Effector memory CD4-positive, alpha-beta T cell (primary cell): ENCODE results near the gene ETV2.

ENCODE experiments used
- DNase-seq, 3 donors: peaks; one replicate each; pipeline ENCODE4 v3.0.0-alpha.2; 2020
- H3K27ac ChIP-seq: 2 replicates; pipeline ENCODE4 v1.7.0; 2013; ENCODE audit warnings: mild to moderate bottlenecking, low read length, moderate library complexity; ENCODE audit not compliant: insufficient read depth, poor library complexity, severe bottlenecking
- H3K27me3 ChIP-seq: replicated peaks from 2 replicates; pipeline ENCODE4 v1.7.0; 2013; ENCODE audit warnings: mild to moderate bottlenecking, low read length; ENCODE audit not compliant: insufficient read depth, control insufficient read depth, poor library complexity, severe bottlenecking
- H3K36me3 ChIP-seq: 2 replicates; pipeline ENCODE4 v1.7.0; 2013; ENCODE audit warnings: mild to moderate bottlenecking, low read length, moderate library complexity; ENCODE audit not compliant: control insufficient read depth, insufficient read depth
- H3K4me1 ChIP-seq: 2 replicates; pipeline ENCODE4 v1.7.0; 2013; ENCODE audit warnings: low read length, mild to moderate bottlenecking; ENCODE audit not compliant: control insufficient read depth, insufficient read depth, poor library complexity, severe bottlenecking
- H3K4me3 ChIP-seq: 2 replicates; pipeline ENCODE4 v1.7.0; 2013; ENCODE audit warnings: low read length, low read depth, mild to moderate bottlenecking; ENCODE audit not compliant: insufficient read depth, poor library complexity, severe bottlenecking
- H3K9me3 ChIP-seq: 2 replicates; pipeline ENCODE4 v1.7.0; 2013; ENCODE audit warnings: mild to moderate bottlenecking, low read length, moderate library complexity; ENCODE audit not compliant: control insufficient read depth

The ETV2 gene

GRCh38 chr19:35623327-35624010, 18.1 kb upstream of the ETV2 start:
- Histone ChIP-seq H3K36me3 (peaks cover 10% of the 10 kb centered on the region), H3K27me3 (no peaks in the 10 kb centered on the region), H3K27ac (no peak overlapping the region), H3K9me3 (no peaks in the 10 kb centered on the region), H3K4me3 (no peak overlapping the region), H3K4me1 (peaks cover 5% of the 10 kb centered on the region)
- no peak for DNase-seq

GRCh38 chr19:35628264-35628564, 13.3 kb upstream of the ETV2 start:
- H3K27ac ChIP-seq: peak overlapping the region; percentile 78
- peaks cover 13% of the 10 kb centered on the region for H3K4me1 ChIP-seq
- no peaks in the 10 kb centered on the region for H3K27me3 ChIP-seq
- peak overlapping the region; percentile 78 for H3K4me3 ChIP-seq
- peaks cover 23% of the 10 kb centered on the region for H3K36me3 ChIP-seq
- no peaks in the 10 kb centered on the region for H3K9me3 ChIP-seq
- DNase-seq: no peak

- Histone ChIP-seq H3K27me3 (no peaks in the 10 kb centered on the region), H3K9me3 (no peaks in the 10 kb centered on the region), H3K36me3 (peaks cover 28% of the 10 kb centered on the region), H3K4me1 (peaks cover 13% of the 10 kb centered on the region), H3K4me3 (peak within 1 kb of the TSS; percentile 78), H3K27ac (peak within 1 kb of the TSS; percentile 78)
- DNase-seq: peak; percentile 94 to 96 (median 96)
These were observed 12.8 kb upstream of the ETV2 start, which contains the start of gene RBM42 for GRCh38 chr19:35628565-35629331. TSS of gene RBM42 (plus strand) at chr19:35629036. CDS start at chr19:35629154, 118 bp downstream.

GRCh38 chr19:35629332-35629633, 12.3 kb upstream of the ETV2 start:
- Histone ChIP-seq H3K36me3 (peaks cover 34% of the 10 kb centered on the region), H3K4me3 (peak overlapping the region; percentile 78), H3K9me3 (no peaks in the 10 kb centered on the region), H3K27ac (peak overlapping the region; percentile 78), H3K4me1 (peaks cover 13% of the 10 kb centered on the region), H3K27me3 (no peaks in the 10 kb centered on the region)
- DNase-seq: no peak

GRCh38 chr19:35633727-35634440, 7.7 kb upstream of the ETV2 start:
- Histone ChIP-seq H3K27me3 (no peaks in the 10 kb centered on the region), H3K9me3 (no peaks in the 10 kb centered on the region), H3K27ac (no peak overlapping the region), H3K36me3 (peaks cover 66% of the 10 kb centered on the region), H3K4me3 (no peak overlapping the region), H3K4me1 (peaks cover 7% of the 10 kb centered on the region)
- DNase-seq: no peak

GRCh38 chr19:35636651-35637050, 4.9 kb upstream of the ETV2 start:
- Histone ChIP-seq H3K27ac (no peak overlapping the region), H3K4me3 (no peak overlapping the region), H3K9me3 (no peaks in the 10 kb centered on the region), H3K27me3 (no peaks in the 10 kb centered on the region), H3K36me3 (peaks cover 59% of the 10 kb centered on the region), H3K4me1 (peaks cover 4% of the 10 kb centered on the region)
- DNase-seq: no peak

GRCh38 chr19:35637165-35637564, 4.4 kb upstream of the ETV2 start:
- Histone ChIP-seq H3K4me3 (no peak overlapping the region), H3K4me1 (peaks cover 7% of the 10 kb centered on the region), H3K27ac (no peak overlapping the region), H3K36me3 (peaks cover 54% of the 10 kb centered on the region), H3K27me3 (no peaks in the 10 kb centered on the region), H3K9me3 (no peaks in the 10 kb centered on the region)
- DNase-seq: no peak

DNA sequence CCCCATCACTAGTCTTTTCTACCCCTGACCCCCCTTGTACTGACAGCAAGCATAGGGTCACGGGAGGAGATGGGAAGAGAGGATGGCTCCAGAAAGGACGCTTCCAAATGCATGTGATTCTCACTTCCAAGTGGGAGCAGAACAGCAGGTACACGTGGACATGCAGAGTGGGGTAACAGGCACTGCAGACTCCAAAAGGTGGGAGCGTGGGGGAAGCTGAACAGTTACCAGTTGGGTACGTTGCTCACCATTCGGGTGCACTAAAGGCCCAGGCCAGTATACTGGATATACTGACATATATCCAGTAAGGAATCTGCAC, 2.3 kb upstream of the ETV2 start:
- Histone ChIP-seq H3K27me3 (no peaks in the 10 kb centered on the region), H3K36me3 (peaks cover 32% of the 10 kb centered on the region), H3K4me1 (peaks cover 20% of the 10 kb centered on the region), H3K27ac (no peak overlapping the region), H3K4me3 (no peak overlapping the region), H3K9me3 (no peaks in the 10 kb centered on the region)
- DNase-seq: no peak

- H3K27me3 ChIP-seq: no peaks in the 10 kb centered on the region
- no peak overlapping the region for H3K4me3 ChIP-seq
- H3K9me3 ChIP-seq: no peaks in the 10 kb centered on the region
- no peak overlapping the region for H3K27ac ChIP-seq
- peaks cover 27% of the 10 kb centered on the region for H3K36me3 ChIP-seq
- no peak for DNase-seq
- H3K4me1 ChIP-seq: peaks cover 24% of the 10 kb centered on the region
These were observed 1.7 kb upstream of the ETV2 start for GRCh38 chr19:35639863-35640262.

DNA sequence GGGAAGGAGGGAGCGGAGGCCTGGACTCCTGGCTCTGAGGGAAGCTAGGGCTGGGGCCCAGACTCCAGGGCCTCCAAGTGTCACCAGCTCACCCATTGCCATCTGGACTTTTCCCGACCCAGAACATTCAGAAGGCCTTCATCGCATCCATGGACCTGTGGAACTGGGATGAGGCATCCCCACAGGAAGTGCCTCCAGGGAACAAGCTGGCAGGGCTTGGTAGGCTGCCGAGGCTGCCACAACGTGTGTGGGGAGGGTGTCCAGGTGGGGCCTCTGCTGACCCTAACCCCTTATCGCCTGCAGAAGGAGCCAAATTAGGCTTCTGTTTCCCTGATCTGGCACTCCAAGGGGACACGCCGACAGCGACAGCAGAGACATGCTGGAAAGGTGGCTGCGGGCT, 767 bp downstream of the ETV2 start:
- no peak overlapping the region for H3K27ac ChIP-seq
- no peaks in the 10 kb centered on the region for H3K9me3 ChIP-seq
- H3K27me3 ChIP-seq: no peaks in the 10 kb centered on the region
- no peak for DNase-seq
- H3K36me3 ChIP-seq: peaks cover 6% of the 10 kb centered on the region
- H3K4me3 ChIP-seq: no peak overlapping the region
- peaks cover 26% of the 10 kb centered on the region for H3K4me1 ChIP-seq
